ENCODE measurements around the gene CYP46A1.

Gene CYP46A1

DNA sequence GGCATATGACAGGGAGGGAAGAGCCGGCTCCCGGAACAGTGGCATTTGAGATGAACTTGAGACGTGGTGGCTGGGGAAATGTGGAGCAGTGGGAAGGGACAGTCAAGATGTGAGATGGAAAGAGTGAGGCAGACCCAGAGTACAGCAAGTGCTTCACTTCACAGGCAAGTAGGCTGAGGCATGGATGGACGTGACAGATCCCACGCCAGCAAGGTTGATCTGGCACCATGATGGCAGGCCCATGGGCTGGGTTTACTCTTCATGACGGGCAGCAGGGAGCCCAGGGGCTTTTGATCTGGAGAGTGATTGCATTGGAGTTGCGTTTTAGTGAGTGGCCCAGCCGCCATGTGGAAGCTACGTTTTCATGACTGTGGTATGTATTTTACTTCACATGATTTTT is 91.3 kb downstream of the CYP46A1 start (continued):
- TF ChIP-seq, protein P1, sequence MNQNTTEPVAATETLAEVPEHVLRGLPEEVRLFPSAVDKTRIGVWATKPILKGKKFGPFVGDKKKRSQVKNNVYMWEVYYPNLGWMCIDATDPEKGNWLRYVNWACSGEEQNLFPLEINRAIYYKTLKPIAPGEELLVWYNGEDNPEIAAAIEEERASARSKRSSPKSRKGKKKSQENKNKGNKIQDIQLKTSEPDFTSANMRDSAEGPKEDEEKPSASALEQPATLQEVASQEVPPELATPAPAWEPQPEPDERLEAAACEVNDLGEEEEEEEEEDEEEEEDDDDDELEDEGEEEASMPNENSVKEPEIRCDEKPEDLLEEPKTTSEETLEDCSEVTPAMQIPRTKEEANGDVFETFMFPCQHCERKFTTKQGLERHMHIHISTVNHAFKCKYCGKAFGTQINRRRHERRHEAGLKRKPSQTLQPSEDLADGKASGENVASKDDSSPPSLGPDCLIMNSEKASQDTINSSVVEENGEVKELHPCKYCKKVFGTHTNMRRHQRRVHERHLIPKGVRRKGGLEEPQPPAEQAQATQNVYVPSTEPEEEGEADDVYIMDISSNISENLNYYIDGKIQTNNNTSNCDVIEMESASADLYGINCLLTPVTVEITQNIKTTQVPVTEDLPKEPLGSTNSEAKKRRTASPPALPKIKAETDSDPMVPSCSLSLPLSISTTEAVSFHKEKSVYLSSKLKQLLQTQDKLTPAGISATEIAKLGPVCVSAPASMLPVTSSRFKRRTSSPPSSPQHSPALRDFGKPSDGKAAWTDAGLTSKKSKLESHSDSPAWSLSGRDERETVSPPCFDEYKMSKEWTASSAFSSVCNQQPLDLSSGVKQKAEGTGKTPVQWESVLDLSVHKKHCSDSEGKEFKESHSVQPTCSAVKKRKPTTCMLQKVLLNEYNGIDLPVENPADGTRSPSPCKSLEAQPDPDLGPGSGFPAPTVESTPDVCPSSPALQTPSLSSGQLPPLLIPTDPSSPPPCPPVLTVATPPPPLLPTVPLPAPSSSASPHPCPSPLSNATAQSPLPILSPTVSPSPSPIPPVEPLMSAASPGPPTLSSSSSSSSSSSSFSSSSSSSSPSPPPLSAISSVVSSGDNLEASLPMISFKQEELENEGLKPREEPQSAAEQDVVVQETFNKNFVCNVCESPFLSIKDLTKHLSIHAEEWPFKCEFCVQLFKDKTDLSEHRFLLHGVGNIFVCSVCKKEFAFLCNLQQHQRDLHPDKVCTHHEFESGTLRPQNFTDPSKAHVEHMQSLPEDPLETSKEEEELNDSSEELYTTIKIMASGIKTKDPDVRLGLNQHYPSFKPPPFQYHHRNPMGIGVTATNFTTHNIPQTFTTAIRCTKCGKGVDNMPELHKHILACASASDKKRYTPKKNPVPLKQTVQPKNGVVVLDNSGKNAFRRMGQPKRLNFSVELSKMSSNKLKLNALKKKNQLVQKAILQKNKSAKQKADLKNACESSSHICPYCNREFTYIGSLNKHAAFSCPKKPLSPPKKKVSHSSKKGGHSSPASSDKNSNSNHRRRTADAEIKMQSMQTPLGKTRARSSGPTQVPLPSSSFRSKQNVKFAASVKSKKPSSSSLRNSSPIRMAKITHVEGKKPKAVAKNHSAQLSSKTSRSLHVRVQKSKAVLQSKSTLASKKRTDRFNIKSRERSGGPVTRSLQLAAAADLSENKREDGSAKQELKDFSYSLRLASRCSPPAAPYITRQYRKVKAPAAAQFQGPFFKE (tag by site-specific recombination; IDR thresholded peaks at IDR 0.05; ENCODE audit: borderline replicate concordance), result no peak
